GM18861 (cell line): Measurements from ENCODE around the gene NADSYN1.
A peak's percentile ranks its signal among the peaks of the same experiment; 100 is the strongest.

Experiments
- ATAC-seq: cut with Tn5 transposase; IDR thresholded peaks from one replicate; pipeline ENCODE4 v1.9.1; 2021; ENCODE audit not compliant: unreplicated experiment

The NADSYN1 gene

DNA sequence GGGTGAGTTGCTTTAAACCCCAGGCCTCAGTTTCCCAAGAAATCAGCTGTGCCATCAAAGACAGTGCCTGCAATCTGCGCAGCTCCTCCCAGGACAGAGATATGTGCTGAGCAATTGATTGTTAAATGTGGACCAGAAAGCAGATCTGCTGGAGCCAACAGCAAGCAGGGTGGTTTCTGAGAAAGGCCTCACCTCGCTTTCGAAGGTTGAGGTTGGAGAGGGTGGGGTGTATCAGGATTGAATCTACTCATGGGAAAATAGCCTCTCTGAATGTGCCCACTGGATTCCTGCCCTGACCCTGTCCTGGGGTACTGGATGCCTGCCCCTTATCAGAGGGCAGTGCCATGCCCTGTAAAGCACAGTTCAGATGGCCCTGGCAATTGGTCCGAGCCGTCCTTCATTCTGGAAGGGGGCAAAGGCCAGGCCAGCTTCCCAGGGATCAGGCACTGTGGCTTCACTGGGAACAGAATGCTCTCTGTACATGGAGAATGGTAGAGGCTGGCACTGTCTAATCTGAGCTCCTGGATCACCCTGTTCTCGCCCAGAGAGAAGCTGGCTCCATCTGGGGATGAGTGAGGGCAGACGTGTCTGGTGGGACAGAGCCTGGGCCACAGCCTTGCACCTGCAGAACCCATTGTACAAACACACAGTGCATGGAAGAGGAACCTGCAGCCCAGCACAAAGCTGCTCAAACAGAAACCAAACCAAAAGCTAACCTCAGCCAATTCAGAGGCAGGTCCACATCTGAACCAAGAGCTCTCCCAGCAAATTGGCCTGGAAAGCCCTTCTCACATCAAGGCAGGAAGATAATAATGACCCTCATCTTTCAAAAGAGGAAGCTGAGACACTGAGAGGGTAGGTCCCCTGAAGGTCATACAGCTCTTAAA, 20.0 kb upstream of the NADSYN1 start:
- ATAC-seq: no peak

DNA sequence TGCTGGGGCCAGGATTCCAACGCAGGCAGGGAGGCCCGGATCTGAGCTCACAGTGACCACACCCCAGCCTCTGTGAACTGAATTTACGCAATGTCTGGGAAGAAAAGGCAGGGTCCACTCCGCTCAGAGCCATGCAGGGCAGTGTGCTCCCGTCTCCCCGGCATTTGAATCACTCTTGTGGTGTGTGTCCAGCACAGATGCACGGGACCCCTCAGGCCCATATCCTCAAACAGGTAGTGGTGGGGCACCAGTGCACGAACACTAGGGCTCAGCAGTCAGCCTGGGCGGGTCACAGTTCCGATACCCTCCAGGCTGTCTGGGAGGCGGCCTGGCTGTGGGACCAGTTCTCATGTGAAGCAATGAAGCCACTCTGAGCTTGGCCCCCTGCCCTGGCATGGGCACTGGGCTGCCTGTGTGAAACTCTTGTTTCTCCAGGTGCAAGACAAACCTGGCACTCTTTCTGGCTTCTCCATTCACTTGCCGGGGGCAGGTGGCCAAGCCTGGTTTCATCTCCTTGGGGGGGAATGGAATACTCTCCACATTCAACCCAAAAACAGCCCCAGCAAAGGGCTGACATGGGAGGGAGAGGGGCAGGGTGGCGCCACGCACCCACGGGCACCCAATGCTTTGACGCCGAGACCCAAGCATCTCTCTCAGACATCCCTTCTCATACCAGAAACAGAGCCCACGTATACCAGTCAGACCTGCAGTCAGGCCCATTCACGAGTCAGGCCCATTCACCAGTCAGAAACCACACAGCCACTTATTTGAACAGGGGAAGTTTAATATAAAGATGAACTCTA, 19.2 kb upstream of the NADSYN1 start:
- no peak for ATAC-seq

DNA sequence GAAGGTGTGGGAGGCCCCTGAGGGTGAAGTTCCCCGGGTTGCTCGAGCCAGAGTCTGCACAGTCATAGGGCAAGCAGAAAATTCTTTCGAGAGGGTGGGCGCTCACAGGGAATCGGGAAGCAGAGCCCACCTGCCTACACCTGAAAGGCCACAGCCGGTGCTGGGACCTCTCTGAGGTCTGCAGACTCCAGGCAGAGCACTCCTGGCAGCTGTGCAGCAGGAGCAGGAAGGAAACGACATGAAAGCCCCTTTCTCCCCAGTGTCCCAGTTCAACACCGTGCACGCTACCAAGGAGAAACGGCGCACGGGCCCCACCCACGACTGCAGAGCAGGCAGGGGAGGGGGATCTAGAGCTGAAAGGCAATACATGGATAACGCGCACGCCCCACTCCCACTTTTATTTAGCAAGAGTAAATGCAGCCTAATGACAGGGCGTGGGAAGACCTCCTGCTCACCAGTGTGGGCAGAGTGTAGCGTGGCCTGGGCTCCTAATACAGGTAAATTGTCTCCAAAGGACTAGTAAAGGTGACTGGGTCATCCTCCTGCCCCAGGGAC, 18.4 kb upstream of the NADSYN1 start:
- no peak for ATAC-seq

DNA sequence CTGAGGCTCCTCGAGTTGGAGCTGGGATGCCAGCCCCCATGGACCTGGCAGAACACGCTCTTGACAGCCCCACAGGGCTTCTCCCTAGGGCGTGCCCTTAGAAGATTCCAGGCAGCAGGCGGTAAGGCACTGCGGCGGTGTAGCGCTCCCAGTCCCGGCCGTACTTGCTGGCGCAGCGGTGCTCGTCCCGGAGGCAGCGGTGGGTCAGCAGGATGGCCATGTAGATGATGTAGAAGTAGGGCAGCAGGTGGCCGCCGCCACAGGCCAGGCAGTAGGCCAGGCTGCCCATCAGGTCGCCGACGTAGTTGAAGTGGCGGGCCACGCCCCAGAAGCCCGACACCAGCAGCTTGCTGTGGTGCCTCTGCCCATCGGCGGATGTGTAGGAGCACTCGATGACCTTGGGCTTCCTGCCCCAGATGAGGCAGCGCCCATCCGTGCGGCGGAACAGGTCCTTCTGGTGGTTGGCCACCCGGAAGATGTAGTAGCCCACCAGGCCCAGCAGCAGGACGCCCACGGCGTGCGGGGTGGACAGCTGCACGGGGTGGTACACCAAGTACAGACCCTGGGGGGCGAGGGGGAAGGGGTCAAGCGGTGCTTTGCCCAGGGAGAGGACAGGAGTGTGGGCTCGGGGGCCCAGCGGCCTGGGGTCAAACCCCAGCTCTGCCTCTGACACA, 17.6 kb upstream of the NADSYN1 start:
- ATAC-seq: no peak

DNA sequence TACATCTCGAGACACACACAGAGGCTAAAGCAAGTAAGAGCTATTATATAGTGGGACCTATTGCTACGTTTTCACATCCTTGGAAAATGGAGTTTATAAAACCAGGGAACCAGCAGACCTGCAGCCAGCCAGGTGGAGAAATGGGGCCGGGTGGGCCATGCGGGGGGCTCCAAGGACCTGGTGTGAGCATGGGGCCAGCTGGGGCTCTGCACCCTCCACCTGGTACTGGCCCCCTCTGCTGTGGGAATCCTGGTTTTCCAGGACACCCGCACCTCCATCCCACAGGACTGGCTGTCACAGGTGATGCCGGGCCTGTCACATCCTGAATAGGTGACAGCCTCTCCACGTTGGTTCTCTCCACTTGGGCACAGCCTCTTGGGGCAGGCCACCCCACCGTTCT, 16.1 kb upstream of the NADSYN1 start:
- ATAC-seq: no peak

DNA sequence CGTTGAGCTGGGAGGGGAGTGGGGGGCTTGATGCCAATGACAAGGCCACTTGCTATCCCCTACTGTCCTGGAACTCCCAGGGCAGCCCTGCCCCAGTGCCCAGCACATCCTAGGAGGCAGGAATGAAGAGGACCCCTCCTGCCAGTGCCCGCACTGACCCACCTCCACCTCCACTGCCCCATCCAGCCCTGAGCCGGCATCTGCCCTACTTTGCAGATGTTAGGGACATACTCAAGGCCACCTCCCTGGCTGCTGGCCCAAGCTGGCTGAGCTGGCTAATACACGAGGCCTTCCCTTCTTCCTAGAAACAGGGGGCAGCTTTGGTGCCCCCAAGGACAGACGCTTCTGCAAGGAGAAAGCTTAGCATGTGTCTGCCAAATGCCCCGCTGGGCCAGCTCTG, 15.6 kb upstream of the NADSYN1 start:
- no peak for ATAC-seq

DNA sequence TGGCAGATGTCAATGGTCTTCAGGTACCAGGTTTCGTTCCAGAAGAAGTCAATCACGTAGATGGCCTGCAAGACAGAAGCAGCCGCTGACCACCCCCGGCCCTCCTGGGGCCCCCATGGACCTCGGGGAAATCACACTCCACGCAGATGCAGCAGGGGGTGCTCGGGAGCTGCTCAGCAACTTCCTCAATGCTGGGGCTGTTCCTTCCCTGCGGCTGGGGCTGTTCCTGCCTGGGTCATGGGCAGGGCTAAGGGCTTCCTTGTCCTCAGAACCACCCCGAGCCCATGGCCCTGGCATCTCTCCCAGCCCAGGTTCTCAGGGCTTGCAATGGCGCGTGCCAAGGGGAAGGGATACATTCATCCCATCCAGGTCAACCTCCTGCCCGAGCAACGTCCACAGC, 15.1 kb upstream of the NADSYN1 start:
- no peak for ATAC-seq

DNA sequence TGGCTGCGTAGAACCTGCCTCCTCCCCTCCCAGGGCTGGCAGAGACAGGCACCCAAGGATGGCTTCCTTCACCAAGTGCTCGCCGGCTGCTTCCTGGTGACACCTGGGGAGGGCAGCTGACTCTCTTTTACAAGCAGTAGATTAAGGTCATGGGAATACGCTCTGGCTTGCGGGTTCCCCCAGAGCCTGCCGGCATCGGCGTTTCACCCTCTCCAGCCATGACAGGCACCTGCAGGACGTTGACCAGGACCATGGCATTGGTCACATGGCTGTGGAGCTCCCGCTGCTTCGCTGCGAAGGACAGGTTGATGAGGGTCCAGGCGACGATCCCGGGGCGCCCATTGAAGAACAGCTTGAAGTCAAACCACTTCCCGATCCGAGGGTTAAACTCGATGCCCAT, 14.4 kb upstream of the NADSYN1 start:
- no peak for ATAC-seq

DNA sequence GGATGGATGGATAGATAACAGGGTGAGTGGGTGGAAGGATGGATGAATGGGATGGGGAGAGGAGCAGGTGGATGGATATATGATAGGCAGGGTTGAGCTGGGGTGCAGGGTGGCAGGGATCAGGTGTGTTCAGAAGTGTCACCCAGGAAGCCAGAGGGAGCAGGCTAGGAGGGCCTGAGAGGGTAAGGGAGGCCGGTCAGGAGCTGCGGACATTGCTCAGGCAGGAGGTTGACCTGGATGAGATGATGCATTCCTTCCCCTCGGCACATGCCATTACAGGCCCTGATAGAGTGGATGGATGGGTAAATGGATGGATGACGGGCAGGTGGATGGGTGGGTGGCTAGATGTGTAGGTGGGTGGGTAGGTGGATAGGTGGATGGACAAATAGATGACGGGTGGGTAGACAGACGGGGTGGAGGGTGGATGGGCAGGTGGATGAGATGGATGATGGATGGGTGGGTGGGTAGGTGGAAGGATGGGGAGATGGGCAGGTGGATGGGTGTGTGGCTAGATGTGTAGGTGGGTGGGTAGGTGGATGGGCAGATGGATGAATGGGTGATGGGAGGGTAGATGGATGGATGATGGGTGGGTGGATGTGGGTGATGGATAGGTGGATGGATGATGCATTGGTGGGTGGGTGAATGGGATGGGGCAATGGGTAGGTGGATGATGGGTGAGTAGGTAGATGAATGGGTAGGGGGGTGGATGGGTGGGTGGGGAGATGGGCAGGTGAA, 12.8 kb upstream of the NADSYN1 start:
- ATAC-seq: no peak

DNA sequence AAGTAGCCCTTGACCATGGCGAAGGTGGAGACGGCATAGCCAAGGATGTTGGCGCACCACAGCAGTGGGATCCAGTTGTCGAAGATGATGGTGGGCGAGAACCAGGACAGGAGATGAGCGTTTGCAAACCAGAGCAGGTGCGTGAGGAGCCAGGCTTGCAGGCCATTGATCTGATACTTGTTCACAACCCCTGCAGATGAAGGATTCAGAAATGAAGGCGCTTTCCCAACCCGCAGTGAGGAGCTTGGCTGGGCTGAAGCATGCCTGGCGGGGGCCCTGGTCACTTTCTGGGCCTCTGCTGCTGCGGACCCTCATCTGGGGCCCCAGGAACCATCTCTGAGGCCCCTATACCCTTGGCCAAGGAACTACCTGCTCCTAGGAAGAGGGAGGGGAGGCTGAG, 11.8 kb upstream of the NADSYN1 start:
- ATAC-seq: no peak

DNA sequence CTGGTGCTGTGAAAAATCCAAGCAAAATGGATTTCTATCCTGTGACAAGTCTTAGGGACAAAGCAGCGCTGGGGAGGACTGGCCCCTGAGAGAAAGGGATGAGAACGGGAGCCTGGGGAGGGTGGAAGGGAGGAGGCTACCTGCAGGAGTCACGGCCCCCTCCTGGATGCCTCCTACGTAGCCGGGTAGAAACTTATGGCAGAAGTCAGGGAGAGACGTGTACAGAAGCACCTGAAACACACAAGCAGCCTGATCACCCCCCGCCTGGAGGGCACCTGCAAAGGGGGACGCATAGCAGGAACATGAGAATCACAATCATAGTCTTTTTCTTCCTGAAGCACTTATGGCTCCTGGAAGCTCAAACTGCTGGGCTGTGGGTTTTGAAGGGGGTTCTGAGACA, 10.9 kb upstream of the NADSYN1 start:
- no peak for ATAC-seq

DNA sequence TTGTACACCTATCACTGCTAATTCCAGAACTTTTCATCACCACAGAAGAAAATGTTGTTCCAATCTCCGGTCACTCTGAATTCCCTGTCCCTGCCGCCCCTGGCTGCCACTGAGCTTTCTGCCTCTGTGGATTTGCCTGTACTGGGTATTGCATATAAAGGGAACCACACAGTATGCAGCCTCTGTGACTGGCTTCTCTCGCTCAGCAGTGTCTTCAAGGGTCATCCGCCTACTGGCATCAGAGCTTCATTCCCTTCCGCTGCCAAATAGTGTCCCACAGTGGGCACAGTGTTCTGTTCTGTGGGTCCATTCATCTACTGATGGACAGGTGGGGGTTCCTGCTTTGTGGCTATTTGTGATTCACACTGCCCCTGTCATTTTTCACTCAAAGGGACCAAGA, 10.1 kb upstream of the NADSYN1 start:
- ATAC-seq: no peak

DNA sequence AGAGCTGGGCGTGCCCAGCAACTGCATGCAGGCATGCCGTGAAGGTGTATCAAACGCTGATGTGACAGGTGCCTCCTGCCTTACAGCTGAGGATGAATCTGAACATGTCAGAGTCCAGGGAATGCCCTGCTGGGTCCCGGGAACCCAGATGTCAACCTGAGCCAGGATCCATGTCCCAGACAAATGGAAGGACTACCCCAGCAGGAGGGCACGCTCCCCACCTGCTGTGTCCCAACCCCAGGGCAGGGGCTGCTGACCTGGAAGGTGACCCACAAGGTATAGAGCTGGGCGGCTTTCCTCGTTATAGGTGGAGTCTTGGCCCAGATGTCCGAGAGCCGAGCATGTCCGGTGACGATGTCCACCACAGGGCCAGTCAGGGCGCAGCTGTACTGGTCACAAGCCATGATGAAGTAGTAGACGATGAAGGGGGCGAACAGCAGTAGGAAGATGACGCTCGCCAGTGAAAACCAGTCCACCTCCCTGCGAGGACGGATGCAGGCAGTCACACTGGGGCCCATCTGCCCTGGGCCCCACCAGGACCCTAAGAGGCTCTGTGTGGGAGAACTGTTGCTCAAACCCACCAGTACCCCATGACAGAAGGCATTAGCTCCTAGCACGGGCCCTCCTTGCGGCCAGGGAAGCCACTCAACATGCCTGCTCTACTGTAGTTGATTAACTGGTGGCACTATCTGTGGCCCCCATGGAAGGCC, 9.1 kb upstream of the NADSYN1 start:
- ATAC-seq: no peak

DNA sequence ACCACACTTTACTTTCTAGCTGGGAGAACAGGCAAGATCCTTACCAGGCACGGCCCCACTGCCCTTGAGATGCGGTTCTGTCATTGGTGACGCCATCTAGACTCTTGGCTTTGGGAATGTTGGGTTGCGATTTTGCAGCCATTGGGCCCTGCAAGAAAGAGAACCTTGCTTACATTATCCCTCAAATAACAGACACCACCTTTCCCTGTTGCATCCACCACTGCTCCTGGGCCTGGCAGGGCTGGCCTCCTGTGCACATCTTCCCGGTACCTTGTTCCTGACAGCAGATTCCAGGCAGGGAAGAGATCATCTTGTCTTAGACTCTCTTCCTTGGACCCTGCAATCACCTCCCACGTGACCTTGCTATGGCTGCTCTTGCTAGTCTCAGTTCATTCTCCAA, 8.2 kb upstream of the NADSYN1 start:
- no peak for ATAC-seq

DNA sequence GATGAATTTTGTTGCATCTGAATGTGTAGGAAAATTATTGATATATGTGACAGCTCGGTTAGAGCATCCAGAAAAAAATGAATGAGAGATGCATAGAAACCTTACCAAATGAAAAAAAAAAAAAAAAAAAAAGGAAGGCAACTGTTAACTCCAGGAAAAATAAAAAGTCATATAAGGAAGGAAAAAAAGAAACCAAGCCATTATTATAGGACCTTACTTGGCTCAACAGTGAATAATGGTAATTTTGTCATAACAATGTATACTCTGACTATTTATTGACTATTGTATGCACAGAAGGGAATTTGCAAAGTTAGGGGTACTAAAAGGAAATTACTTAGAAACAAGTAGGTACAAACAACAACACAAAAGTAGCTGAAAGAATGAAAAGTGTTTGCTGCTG, 6.9 kb upstream of the NADSYN1 start:
- ATAC-seq: no peak

DNA sequence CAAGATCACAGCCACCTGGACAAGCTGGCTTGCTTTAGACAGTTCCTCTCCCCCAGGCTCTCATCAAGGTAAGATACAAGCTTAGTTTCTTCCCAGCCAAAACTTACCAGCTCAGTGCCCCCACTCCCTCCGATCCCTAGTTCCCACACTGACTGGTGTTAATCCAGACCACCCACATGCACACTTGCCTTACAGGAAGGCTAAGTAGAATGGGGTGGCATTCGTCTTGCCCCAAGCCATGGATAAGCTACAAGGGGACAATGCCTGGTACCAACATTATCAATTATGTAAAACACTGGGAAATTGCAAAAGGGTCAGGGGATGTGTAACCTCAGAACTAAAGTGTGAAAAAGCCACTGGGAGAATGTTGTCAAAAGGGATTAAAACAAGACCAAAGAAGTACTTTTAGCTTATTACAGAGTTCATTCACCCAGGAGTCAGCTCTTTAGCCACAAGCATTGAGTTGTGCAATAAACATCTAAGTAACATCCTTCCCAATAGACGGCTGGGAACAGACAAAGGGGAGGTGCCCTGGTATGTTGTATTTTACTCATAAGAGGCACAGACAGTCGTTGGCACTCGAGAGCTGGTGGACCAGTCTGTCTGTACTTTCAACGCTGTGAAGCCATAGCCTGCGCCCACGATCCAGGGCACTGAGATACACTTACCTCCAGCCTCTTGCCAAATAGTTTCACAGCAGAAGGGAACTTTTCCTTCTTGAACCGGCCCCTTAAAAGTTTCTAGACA, 5.9 kb upstream of the NADSYN1 start:
- ATAC-seq: no peak

DNA sequence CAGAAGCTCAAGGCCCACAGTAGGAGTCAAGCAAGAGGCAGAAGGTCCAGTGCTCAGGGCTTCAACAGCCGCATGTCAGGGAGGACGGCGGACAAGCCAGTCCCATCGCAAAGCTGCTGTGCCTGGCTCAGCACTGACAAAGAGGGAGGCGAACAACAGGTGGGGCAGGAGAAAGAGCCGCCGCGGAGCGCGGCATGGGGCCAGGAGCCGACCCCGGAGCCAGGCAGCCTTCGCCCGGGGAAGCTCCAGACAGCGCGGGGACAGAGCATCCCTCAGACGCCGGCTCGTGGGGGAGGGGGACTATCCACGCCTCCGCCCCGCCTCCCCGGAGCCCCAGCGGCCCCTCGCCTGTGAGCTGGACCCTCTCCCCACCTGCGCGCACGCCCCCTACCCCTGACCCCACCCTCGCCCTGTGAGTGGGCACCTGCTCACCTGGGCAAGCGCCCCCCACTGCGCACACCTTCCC, 5.2 kb upstream of the NADSYN1 start:
- ATAC-seq: no peak

DNA sequence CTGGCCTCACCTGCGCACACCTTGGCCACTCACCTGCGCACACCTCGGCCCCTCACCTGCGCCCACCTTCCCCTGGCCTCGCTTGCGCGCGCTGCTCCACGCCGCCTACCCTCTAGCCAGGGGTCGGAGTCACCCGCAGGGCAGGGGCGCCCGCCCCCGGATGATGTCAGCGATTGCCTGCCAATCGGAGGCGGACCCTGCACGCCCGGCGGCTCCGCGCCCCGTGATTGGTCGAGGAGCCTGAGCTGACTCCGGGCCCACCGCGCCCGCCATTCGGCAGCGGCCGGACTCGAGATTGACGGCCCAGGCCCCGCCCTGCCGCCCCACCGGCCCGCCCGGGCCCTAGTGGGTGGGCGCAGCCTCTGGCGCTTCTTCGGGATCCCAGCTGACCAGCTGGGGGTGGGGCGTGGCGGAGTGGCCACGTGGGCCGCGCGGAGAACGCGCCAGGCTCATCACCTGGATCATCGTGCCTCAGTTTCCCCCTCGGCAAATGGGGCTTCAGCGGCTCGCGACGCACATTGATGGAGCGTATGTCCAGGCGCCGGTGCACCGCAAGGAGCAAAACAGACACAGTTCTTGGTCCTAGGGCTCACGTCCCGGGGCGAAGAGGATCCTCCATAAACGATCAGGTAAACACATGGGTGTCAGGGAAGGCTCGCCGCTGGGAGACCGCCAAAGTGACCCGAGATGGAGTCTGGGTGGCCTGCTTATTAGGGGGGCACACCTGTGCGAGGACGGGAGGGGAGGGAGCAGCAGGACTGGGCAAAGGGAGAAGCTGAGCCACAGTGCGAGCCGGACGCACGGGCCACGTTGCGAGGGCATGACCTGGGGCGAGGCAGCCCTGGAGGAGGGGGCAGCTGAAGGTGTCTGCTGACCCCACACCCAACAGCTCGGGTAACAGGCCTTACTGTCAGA, 4.5 kb upstream of the NADSYN1 start, which contains the start of gene DHCR7:
Gene DHCR7, minus strand, starts transcription at position 137 of the 915 bp plus-strand sequence. CDS start 3,441 bp downstream, outside the sequence.
- ATAC-seq: peak; percentile 83
